Left lung (tissue), 10 donors: ENCODE data around the gene S1PR2. TPM values are rescaled to one million over a fixed set of nuclear protein-coding genes. Genes with fewer than 3 reads are reported as not detected.

Source experiments
- ATAC-seq: fragments of 200-7000 bp; cut with Tn5 transposase; one replicate; pipeline ENCODE4 v1.9.1; 2020; ENCODE audit warnings: moderate library complexity
- DNase-seq, 4 donors: peaks; one replicate each; pipeline ENCODE4 v3.0.0-alpha.2; 2013 to 2020
- H3K27ac ChIP-seq, 2 donors: fragments of 200-600 bp; sonication (generic) in 1 of 2; one replicate each; pipeline versions ENCODE4 v1.5.0 to v1.8.0; 2020 to 2021
- H3K27me3 ChIP-seq, 2 donors: fragments of 200-600 bp; sonication (generic) in 1 of 2; one replicate each; pipeline versions ENCODE4 v1.5.0 to v1.8.0; 2020 to 2021
- H3K36me3 ChIP-seq, 2 donors: fragments of 200-600 bp; sonication (generic) in 1 of 2; one replicate each; pipeline versions ENCODE4 v1.5.0 to v1.8.0; 2020 to 2021
- H3K4me1 ChIP-seq, 2 donors: fragments of 200-600 bp; one replicate each; pipeline ENCODE4 v1.8.0; 2021
- H3K4me3 ChIP-seq, 2 donors: fragments of 200-600 bp; sonication (generic) in 1 of 2; one replicate each; pipeline versions ENCODE4 v1.5.0 to v1.8.0; 2020 to 2021; ENCODE audit warnings: mild to moderate bottlenecking in 1 of 2
- H3K9me3 ChIP-seq, 2 donors: fragments of 200-600 bp; sonication (generic) in 1 of 2; one replicate each; pipeline versions ENCODE4 v1.5.0 to v1.8.0; 2020 to 2021
- CTCF ChIP-seq, 2 donors: fragments of 200-600 bp; sonication (generic) in 1 of 2; IDR thresholded peaks; one replicate each; pipeline versions ENCODE4 v1.5.0 to v1.8.0; 2021; ENCODE audit warnings: antibody characterized with exemption in 2 of 2
- intact Hi-C, 2 donors: fragments of 100-400 bp; cut with DNase I; formaldehyde crosslinking; loops; one replicate each; pipeline versions ENCODE4 v1.11.2 to v1.14.2; 2022
- polyA plus RNA-seq, 6 donors: library from polyadenylated mRNA; unstranded; fragments of 120-200 nt; gene quantifications; one replicate each; pipeline ENCODE4 v1.2.1, GENCODE V29; 2013; ENCODE audit not compliant: insufficient read length in 6 of 6
- total RNA-seq, 2 donors: library from RNA; stranded (reverse); fragmentation: NEBNext Ultra II Directional; extraction: Animal tissue kit (Norgen Biotek cat#: 25700); gene quantifications; one replicate each; pipeline ENCODE4 v1.2.1, GENCODE V29; 2021
- donor health status: DM: no; HTN: yes; CAD: no.
- donor health status: DM: no; HTN: no; CAD: no.

The S1PR2 gene
- total and polyA plus RNA-seq, 8 donors: 25.6 to 47.6 (median 41.4) TPM

- Histone ChIP-seq H3K4me3 (peak overlapping the region; percentile 73 to 94), H3K36me3 (peaks cover 0 to 10% of the 10 kb centered on the region in 2 donors), H3K9me3 (no peaks in the 10 kb centered on the region), H3K4me1 (peaks cover 18 to 50% of the 10 kb centered on the region in 2 donors), H3K27me3 (no peaks in the 10 kb centered on the region), H3K27ac (peak overlapping the region; percentile 73 to 84)
- TF ChIP-seq CTCF (IDR thresholded peaks at IDR 0.05): no peak
- intact Hi-C loops: no loop called here
- ATAC-seq: peak; percentile 11
- DNase-seq: peak in 2 of 4 donors; percentile 13 to 86
These were observed 37.2 kb downstream of the S1PR2 start for GRCh38 chr19:10193790-10194499.

GRCh38 chr19:10192922-10193321 is 38.2 kb downstream of the S1PR2 start:
- Histone ChIP-seq H3K27ac (no peak overlapping the region), H3K9me3 (no peaks in the 10 kb centered on the region), H3K4me3 (peak overlapping the region in 1 of 2 donors; percentile 94), H3K36me3 (peaks cover 0 to 10% of the 10 kb centered on the region in 2 donors), H3K27me3 (no peaks in the 10 kb centered on the region), H3K4me1 (peaks cover 18 to 44% of the 10 kb centered on the region in 2 donors)
- ATAC-seq (no peak), DNase-seq (no peak)
- intact Hi-C loops: no loop called here
- TF ChIP-seq CTCF (IDR thresholded peaks at IDR 0.05): no peak

GRCh38 chr19:10191347-10191746 is 39.8 kb downstream of the S1PR2 start:
- intact Hi-C loops: no loop called here
- no peak for ATAC-seq
- Histone ChIP-seq H3K36me3 (peaks cover 0 to 12% of the 10 kb centered on the region in 2 donors), H3K4me3 (no peak overlapping the region), H3K27me3 (no peaks in the 10 kb centered on the region), H3K27ac (peak overlapping the region in 1 of 2 donors; percentile 7), H3K9me3 (no peaks in the 10 kb centered on the region), H3K4me1 (peaks cover 18 to 37% of the 10 kb centered on the region in 2 donors)
- no peak for DNase-seq
- TF ChIP-seq CTCF (IDR thresholded peaks at IDR 0.05): no peak

GRCh38 chr19:10190026-10190425 is 41.1 kb downstream of the S1PR2 start:
- DNase-seq (no peak), ATAC-seq (no peak)
- peaks cover 18 to 34% of the 10 kb centered on the region in 2 donors for H3K4me1 ChIP-seq
- no peaks in the 10 kb centered on the region for H3K9me3 ChIP-seq
- intact Hi-C loops: no loop called here
- no peak for TF ChIP-seq CTCF (IDR thresholded peaks at IDR 0.05)
- no peak overlapping the region for H3K27ac ChIP-seq
- peaks cover 0 to 24% of the 10 kb centered on the region in 2 donors for H3K36me3 ChIP-seq
- H3K27me3 ChIP-seq: no peaks in the 10 kb centered on the region
- no peak overlapping the region for H3K4me3 ChIP-seq

- H3K9me3 ChIP-seq: no peaks in the 10 kb centered on the region
- no peak for TF ChIP-seq CTCF (IDR thresholded peaks at IDR 0.05)
- no peaks in the 10 kb centered on the region for H3K27me3 ChIP-seq
- H3K4me3 ChIP-seq: no peak overlapping the region
- no peak overlapping the region for H3K27ac ChIP-seq
- DNase-seq: no peak
- peaks cover 0 to 28% of the 10 kb centered on the region in 2 donors for H3K36me3 ChIP-seq
- no peak for ATAC-seq
- H3K4me1 ChIP-seq: peaks cover 18 to 33% of the 10 kb centered on the region in 2 donors
- intact Hi-C loops: no loop called here
These were observed 41.5 kb downstream of the S1PR2 start for GRCh38 chr19:10189616-10190015.
